Measurements from ENCODE around the gene FGF1.

The FGF1 gene

GRCh38 chr5:142611154-142611553 is 74.7 kb downstream of the FGF1 start:
- peak; percentile 53 for TF ChIP-seq CTCF (conservative IDR thresholded peaks at IDR 0.05; ENCODE audit: low read depth, low read length)
- Histone ChIP-seq H3K4me1 (ENCODE audit: low read depth, poor library complexity, severe bottlenecking) (no peaks in the 10 kb centered on the region), H2AFZ (ENCODE audit: low read depth) (no peak overlapping the region), H3K79me2 (ENCODE audit: insufficient read depth, low read depth) (no peaks in the 10 kb centered on the region), H3K4me2 (no peak overlapping the region), H3K36me3 (ENCODE audit: insufficient read depth) (no peaks in the 10 kb centered on the region), H3K9ac (no peak overlapping the region), H3K27ac (no peak overlapping the region), H3K27me3 (ENCODE audit: insufficient read depth, low read depth) (no peaks in the 10 kb centered on the region), H4K20me1 (ENCODE audit: insufficient read depth) (no peaks in the 10 kb centered on the region), H3K4me3 (IDR thresholded peaks at IDR 0.05; ENCODE audit: insufficient read depth, low read depth, low read length) (no peak overlapping the region)

- Histone ChIP-seq H3K4me2 (no peak overlapping the region), H3K4me3 (IDR thresholded peaks at IDR 0.05; ENCODE audit: insufficient read depth, low read depth, low read length) (no peak overlapping the region), H2AFZ (ENCODE audit: low read depth) (no peak overlapping the region), H4K20me1 (ENCODE audit: insufficient read depth) (no peaks in the 10 kb centered on the region), H3K79me2 (ENCODE audit: insufficient read depth, low read depth) (no peaks in the 10 kb centered on the region), H3K27ac (no peak overlapping the region), H3K4me1 (ENCODE audit: low read depth, poor library complexity, severe bottlenecking) (no peaks in the 10 kb centered on the region), H3K27me3 (ENCODE audit: insufficient read depth, low read depth) (no peaks in the 10 kb centered on the region), H3K36me3 (ENCODE audit: insufficient read depth) (no peaks in the 10 kb centered on the region), H3K9ac (no peak overlapping the region)
- TF ChIP-seq CTCF (conservative IDR thresholded peaks at IDR 0.05; ENCODE audit: low read depth, low read length): no peak
These were observed 75.5 kb downstream of the FGF1 start for GRCh38 chr5:142610176-142611001.

- Histone ChIP-seq H3K27ac (no peak overlapping the region), H3K9ac (no peak overlapping the region), H3K4me1 (ENCODE audit: low read depth, poor library complexity, severe bottlenecking) (no peaks in the 10 kb centered on the region), H3K4me3 (IDR thresholded peaks at IDR 0.05; ENCODE audit: insufficient read depth, low read depth, low read length) (no peak overlapping the region), H3K36me3 (ENCODE audit: insufficient read depth) (no peaks in the 10 kb centered on the region), H3K4me2 (no peak overlapping the region), H3K27me3 (ENCODE audit: insufficient read depth, low read depth) (no peaks in the 10 kb centered on the region), H3K79me2 (ENCODE audit: insufficient read depth, low read depth) (no peaks in the 10 kb centered on the region), H4K20me1 (ENCODE audit: insufficient read depth) (no peaks in the 10 kb centered on the region), H2AFZ (ENCODE audit: low read depth) (no peak overlapping the region)
- no peak for TF ChIP-seq CTCF (conservative IDR thresholded peaks at IDR 0.05; ENCODE audit: low read depth, low read length)
These were observed 76.7 kb downstream of the FGF1 start for GRCh38 chr5:142609142-142609541.

- H3K4me1 ChIP-seq (ENCODE audit: low read depth, poor library complexity, severe bottlenecking): no peaks in the 10 kb centered on the region
- H3K79me2 ChIP-seq (ENCODE audit: insufficient read depth, low read depth): no peaks in the 10 kb centered on the region
- H3K4me3 ChIP-seq (IDR thresholded peaks at IDR 0.05; ENCODE audit: insufficient read depth, low read depth, low read length): no peak overlapping the region
- no peak overlapping the region for H2AFZ ChIP-seq (ENCODE audit: low read depth)
- no peak for TF ChIP-seq CTCF (conservative IDR thresholded peaks at IDR 0.05; ENCODE audit: low read depth, low read length)
- no peak overlapping the region for H3K9ac ChIP-seq
- H4K20me1 ChIP-seq (ENCODE audit: insufficient read depth): no peaks in the 10 kb centered on the region
- no peak overlapping the region for H3K27ac ChIP-seq
- no peak overlapping the region for H3K4me2 ChIP-seq
- H3K27me3 ChIP-seq (ENCODE audit: insufficient read depth, low read depth): no peaks in the 10 kb centered on the region
- H3K36me3 ChIP-seq (ENCODE audit: insufficient read depth): no peaks in the 10 kb centered on the region
These were observed 77.8 kb downstream of the FGF1 start for GRCh38 chr5:142608081-142608480.

Data from KMS-11 (cell line).